Heart left ventricle (tissue), 13 donors: Measurements from ENCODE around the gene GNAQ.

ENCODE experiments used
- CTCF ChIP-seq, 12 donors: fragments of 200-600 bp; sonication (generic) in 4 of 12; IDR thresholded peaks; one replicate each; pipeline versions ENCODE4 v1.5.0 to v1.8.0; 2018 to 2022; ENCODE audit warnings: antibody characterized with exemption in 12 of 12, mild to moderate bottlenecking in 5 of 12
- POLR2A ChIP-seq, 2 donors: fragments of 450-650 bp; IDR thresholded peaks; one replicate each; pipeline ENCODE4 v1.6.1; 2017; ENCODE audit warnings: antibody characterized with exemption in 2 of 2, mild to moderate bottlenecking in 2 of 2, moderate library complexity in 2 of 2
- donor health status: ischemic (EF 13 %, LVEDD 7.1; RV severe dilation, severe dysfunction).
- donor health status: DM: no; HTN: yes; CAD: no.
- donor health status: DM: no; HTN: no; CAD: no.
- donor health status: ischemic (EF 25% LVEDD 6.9; RV normal size, moderate dysfunction).
- donor health status: ischemic (EF 25% LVEDD 5.7; RV mildly dilated, moderate dysfunction).
- donor health status: ischemic (EF 35%, LVEDD 5.7; RV mildly dilated, moderate dysfunction).
- donor health status: nonischemic (EF 11% LVEDD 7.7; RV severe dilation, severe dysfunction).
- donor health status: DM: yes; HTN: yes; CAD: no.
- donor health status: PGD.
- donor health status: ischemic (EF 29% LVEDD 5.4; RV normal size, mild dysfunction).
- donor health status: nonischemic (EF 23%, LVEDD 6.1; RV moderate dilation, normal function).

- TF ChIP-seq CTCF (IDR thresholded peaks at IDR 0.05) = no peak
- TF ChIP-seq POLR2A (IDR thresholded peaks at IDR 0.05) = no peak
Observed at GRCh38 chr9:77988630-77989029, 43.0 kb downstream of the GNAQ start.
